ENCODE measurements around the gene SIRT7.

SIRT7 gene

DNA sequence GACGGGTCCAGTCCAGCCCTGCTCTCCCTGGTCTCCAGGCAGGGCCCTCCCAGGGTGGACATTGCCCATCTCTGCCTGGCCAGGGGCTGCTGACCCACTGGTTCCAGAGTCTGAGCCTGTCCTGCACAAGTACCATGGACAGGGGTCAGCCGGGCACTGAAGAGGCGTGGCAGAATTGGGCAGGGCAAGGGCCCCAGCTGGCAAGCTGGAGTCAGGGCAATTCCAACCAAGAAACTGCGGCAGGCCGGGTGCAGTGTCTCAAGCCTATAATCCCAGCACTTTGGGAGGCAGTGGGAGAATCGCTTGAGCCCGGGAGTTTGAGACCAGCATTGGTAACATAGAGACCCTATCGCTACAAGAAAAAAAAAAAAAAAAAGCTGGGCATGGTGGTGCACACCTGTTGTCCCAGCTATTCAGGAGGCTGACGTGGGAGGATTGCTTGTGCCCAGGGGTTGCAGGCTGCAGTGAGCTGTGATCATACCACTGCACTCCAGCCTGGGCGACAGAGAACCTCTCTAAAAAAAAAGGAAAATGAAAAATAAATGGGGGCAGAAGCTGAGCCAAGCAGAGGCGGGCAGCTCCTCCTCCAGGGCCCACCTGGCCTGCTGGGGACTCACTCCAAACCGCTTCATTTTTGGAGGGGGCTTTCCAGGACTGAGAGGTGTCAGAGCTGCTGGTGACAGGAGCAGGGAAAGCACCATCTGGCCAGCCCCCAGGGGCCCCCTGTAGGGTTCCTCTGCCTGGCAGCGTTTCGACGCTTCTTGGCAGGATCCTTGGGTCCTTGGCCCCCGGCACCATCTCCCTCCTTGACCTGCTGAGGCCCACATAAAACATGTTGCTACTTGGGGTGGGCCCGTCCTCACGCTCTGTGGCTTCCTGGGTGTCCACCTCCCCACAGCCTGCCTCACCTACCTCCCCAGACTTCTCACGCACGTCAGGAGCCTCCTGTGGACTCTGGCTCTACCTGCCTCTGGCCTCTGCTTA is 12.5 kb upstream of the SIRT7 start:
- H3K4me3 ChIP-seq (ENCODE audit: low read depth, low read length): no peak overlapping the region
- no peak for TF ChIP-seq CTCF (conservative IDR thresholded peaks at IDR 0.05; ENCODE audit: low read depth, low read length)
- DNase-seq (ENCODE audit: low read depth): no peak

DNA sequence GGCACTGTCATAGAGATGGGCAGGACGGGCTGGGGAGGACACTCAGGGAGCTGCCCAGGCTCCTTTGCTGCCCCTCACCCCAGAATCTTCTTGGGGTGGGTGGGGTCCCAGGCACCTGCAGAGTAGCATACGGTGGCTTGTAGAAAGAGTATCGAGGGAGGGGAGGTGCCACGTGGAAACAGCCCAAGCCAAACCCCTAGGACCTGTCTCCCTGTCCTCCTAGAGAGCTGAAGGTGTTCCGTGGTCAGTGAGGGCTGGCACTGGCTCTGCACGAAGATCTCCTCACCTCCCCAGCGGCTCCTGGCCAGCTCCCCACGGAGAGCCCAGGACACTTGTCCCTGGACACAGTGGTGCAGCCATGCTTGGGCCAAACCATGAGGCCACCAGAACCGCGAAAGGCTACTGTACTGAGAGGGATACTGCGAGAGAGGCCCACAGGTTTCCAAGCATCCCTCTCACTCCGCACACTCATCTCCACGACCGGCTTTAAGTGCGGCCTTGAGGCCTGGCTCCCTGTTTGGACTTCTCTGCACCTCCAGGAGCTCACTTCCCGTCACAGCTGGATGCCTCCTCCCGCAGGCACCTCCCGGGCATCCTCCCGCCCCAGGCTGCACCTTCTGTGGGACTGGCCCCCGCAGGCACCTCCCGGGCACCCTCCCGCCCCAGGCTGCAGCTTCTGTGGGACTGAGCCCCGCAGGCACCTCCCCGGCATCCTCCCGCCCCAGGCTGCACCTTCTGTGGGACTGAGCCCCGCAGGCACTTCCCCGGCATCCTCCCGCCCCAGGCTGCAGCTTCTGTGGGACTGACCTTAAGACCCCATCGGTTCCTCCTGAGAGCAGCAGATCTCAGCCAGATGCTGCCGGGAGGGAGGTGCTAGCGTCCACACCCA is 11.5 kb upstream of the SIRT7 start:
- no peak overlapping the region for H3K4me3 ChIP-seq (ENCODE audit: low read depth, low read length)
- no peak for DNase-seq (ENCODE audit: low read depth)
- no peak for TF ChIP-seq CTCF (conservative IDR thresholded peaks at IDR 0.05; ENCODE audit: low read depth, low read length)

DNA sequence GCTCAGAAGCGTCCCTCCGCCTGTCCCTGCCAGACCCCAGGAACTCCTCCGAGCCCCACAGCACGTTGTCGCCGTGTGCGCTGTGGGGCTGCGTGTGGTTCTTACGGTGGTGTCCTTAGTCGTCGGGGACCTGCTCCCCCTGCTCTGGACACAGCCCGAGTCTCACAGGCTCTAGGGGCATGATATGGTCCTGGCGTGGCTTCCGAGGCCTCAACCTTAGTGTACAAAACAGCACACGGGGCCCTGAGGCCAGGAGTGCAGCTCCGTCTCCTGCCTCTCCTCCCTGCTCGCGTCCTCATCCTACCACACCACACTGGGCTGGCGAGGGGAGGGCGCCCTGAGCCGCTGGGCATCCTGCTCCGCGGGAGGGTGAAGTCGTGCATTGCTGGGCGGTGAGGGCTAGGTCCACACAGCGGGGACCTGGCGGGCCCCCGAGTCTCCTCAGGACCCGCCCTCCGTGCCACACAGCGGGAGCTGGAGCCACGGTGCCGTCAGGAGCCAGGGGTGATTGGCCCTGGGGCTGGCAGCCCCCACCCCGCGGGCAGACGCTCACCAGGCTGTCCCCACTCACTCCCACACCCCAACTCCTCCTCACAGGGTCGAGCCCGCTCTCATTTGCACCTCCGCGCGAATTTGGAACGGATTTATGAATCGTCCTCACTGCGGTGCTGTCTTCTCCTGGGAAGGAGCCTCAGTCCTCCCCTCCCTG is 10.7 kb upstream of the SIRT7 start:
- TF ChIP-seq CTCF (conservative IDR thresholded peaks at IDR 0.05; ENCODE audit: low read depth, low read length): no peak
- no peak for DNase-seq (ENCODE audit: low read depth)
- H3K4me3 ChIP-seq (ENCODE audit: low read depth, low read length): peak overlapping the region; percentile 77

DNA sequence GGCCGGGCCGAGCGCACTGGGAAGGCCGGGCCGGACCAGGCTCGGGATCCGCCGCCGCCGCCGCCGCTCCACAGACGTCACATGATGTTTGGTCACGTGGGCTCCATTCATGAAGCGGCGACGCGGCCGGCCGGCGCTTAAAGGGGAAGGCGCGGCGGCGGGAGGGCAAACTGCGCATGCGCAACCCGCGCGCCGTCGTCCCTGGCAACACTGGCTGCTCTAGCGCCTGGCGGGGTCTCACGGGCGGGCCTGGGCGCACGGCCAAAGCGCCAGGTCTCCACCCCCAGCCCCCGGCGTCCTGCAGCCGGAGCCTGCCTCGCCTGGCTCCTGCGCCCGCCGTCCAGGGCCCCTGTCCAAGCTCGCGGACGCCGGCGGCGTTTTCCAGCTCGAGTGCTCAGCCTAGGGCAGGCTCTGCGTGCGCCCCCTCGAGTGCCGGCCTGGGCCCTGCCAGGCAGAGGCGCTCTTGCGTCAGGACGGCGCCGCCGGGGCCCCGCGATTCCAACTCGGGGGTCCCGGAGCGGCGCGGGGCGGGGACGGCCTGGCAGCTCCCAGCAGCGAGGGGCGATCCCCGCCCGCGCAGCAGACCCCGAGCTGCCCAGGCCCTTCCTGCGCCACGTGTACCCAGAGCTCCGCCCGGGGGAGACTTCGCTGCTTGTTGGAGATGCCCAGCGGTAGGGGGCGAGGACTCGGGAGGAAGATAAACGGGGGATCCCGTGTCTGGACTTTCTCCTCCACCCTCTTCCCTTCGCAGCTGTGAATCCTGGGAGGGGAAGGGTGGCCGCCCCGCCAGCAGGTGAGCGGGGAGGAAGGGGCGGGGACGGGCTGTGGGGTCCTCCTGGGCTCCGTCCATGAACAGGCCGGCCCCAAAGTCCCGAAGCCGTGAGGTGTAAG is 9.9 kb upstream of the SIRT7 start, which contains the start of gene MAFG:
Gene MAFG (minus strand): TSS at position 83 of the 891 bp plus-strand sequence. CDS start 4,550 bp downstream, outside the sequence.
- DNase-seq (ENCODE audit: low read depth): peak; percentile 95
- peak within 1 kb of the TSS; percentile 77 for H3K4me3 ChIP-seq (ENCODE audit: low read depth, low read length)
- TF ChIP-seq CTCF (conservative IDR thresholded peaks at IDR 0.05; ENCODE audit: low read depth, low read length): peak; percentile 28

DNA sequence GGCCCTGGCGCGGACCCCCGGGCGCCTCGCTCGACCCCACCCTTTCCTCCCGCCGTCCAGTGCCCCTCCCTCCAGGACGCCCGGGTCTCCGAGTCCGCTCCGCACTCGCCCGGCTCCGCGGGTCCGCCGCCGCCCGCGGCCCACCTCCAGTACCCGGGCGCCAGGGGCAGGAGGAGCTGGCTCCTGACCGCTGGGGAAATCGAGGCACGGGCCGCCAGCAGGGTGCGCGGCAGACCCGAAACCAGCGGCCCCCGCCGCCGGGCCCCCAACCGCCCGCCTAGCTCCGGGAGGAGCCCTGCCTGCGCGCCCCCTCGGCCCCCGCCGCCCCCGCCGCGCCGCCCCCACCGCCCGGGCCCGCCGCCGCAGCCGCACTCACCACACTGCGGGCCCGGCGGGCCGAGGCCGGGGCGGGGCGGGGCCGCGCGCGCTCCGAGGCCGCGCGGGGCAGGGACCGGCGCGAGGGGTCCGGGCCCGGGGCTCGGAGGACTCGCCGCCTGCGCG is 9.2 kb upstream of the SIRT7 start:
- no peak for TF ChIP-seq CTCF (conservative IDR thresholded peaks at IDR 0.05; ENCODE audit: low read depth, low read length)
- no peak for DNase-seq (ENCODE audit: low read depth)
- peak overlapping the region; percentile 77 for H3K4me3 ChIP-seq (ENCODE audit: low read depth, low read length)

Data from choroid plexus epithelial cell (primary cell).